A673 (cell line): ENCODE results near the gene ZSCAN20. TPM values are rescaled to one million over a fixed set of nuclear protein-coding genes. Genes with fewer than 3 reads are reported as not detected.

Experiments
- BruUV-seq: library from RNA; stranded (reverse); fragments of 400-500 nt; replicated peaks from 2 replicates; lab custom pipeline; 2021; lab: Mats Ljungman, UMichigan
- CTCF ChIA-PET: fragments of 300-600 bp; sonication (Branson Sonifier 250); formaldehyde crosslinking; loops from one replicate; lab custom pipeline; 2022; ENCODE audit warnings: antibody characterized with exemption; lab: Charles Lee
- POLR2A ChIA-PET: fragments of 300-600 bp; sonication (Branson Sonifier 250); formaldehyde crosslinking; loops from one replicate; lab custom pipeline; 2022; ENCODE audit warnings: antibody characterized with exemption; ENCODE audit not compliant: low non-redundant PET; lab: Charles Lee
- DNase-seq: peaks from one replicate; pipeline ENCODE4 v3.0.0-alpha.2; 2015; ENCODE audit warnings: low spot score
- H3K27ac ChIP-seq: fragments of 200-600 bp; sonication (generic); 2 replicates; pipeline ENCODE4 v1.5.1; 2016; ENCODE audit warnings: mixed run types, low read depth, mild to moderate bottlenecking, mixed read lengths, antibody characterized with exemption, low read length; ENCODE audit not compliant: poor library complexity, severe bottlenecking
- H3K27me3 ChIP-seq: fragments of 200-600 bp; sonication (generic); replicated peaks from 2 replicates; pipeline ENCODE4 v1.6.1; 2017; ENCODE audit warnings: mixed run types, low read depth, mild to moderate bottlenecking, mixed read lengths, antibody characterized with exemption, low read length; ENCODE audit not compliant: insufficient read depth, poor library complexity
- H3K36me3 ChIP-seq: fragments of 200-600 bp; sonication (generic); 2 replicates; pipeline ENCODE4 v1.6.1; 2016; ENCODE audit warnings: mixed run types, mild to moderate bottlenecking, mixed read lengths, antibody characterized with exemption, low read length; ENCODE audit not compliant: insufficient read depth, poor library complexity, severe bottlenecking
- H3K4me1 ChIP-seq: fragments of 200-600 bp; sonication (generic); 2 replicates; pipeline ENCODE4 v1.6.1; 2017; ENCODE audit warnings: mixed run types, mild to moderate bottlenecking, mixed read lengths, antibody characterized with exemption, low read length; ENCODE audit not compliant: insufficient read depth, poor library complexity, severe bottlenecking
- H3K4me3 ChIP-seq: fragments of 200-600 bp; sonication (generic); 2 replicates; pipeline ENCODE4 v1.5.1; 2016; ENCODE audit warnings: low read depth, mixed run types, mild to moderate bottlenecking, mixed read lengths, low read length; ENCODE audit not compliant: poor library complexity, severe bottlenecking
- H3K9me3 ChIP-seq: fragments of 200-600 bp; sonication (generic); 2 replicates; pipeline ENCODE4 v1.6.1; 2016; ENCODE audit warnings: mixed run types, low read depth, mild to moderate bottlenecking, mixed read lengths, antibody characterized with exemption, low read length; ENCODE audit not compliant: poor library complexity, severe bottlenecking
- EZH2 ChIP-seq: fragments of 200-600 bp; sonication (generic); IDR thresholded peaks from 2 replicates; pipeline ENCODE4 v1.6.1; 2017; ENCODE audit warnings: borderline replicate concordance, low read depth, mild to moderate bottlenecking, mixed read lengths, antibody characterized with exemption, low read length; ENCODE audit not compliant: poor library complexity, severe bottlenecking
- intact Hi-C: fragments of 100-400 bp; cut with micrococcal nuclease; formaldehyde crosslinking; loops from one replicate; pipeline ENCODE4 v1.10.0; 2022; ENCODE audit not compliant: unreplicated experiment
- total RNA-seq: library from RNA; stranded (reverse); gene quantifications from 2 replicates; pipeline ENCODE4 v1.2.3, GENCODE V29; 2021
- TF ChIP-seq, protein P1 (sequence below): fragments of 300-800, 200-600 bp; sonication (generic); conservative IDR thresholded peaks from 2 replicates; pipeline ENCODE4 v1.5.1; 2017; ENCODE audit warnings: low read depth, mild to moderate bottlenecking, antibody characterized with exemption, low read length, moderate library complexity, mixed read lengths

The ZSCAN20 gene
- total RNA-seq, 1 experiment from 2014 or later, result 4.5 TPM

DNA sequence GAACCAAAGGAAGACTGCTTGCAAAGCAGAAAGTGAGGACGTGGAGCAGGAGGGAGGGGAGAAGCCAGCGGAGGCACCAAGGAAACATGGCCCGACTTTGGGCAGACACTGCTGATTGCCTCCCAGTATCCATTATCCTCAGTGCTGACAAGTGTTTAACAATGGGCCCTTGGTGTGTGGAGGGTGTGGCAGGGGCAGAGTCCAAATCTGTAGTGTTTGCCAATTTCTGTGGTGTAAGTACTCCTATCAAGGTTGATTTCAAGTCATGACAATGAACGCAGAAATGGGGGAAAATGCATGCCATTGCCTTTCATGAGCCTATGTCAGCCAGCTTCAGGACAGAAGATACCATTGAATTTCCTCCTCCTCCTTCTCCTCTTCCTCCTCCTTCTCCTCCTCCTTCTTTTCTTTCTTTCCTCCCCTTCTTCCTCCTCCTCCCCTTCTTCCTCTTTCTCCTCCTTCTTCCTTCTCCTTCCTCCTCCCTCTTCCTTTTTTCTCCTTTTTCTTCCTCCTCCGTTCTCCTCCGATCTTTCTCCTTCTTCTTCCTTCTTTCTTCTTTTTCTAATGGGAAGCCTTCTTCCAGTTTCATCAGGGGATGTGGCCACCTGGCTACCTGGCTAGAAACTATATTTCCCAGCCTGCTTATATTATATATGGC lies 31.2 kb upstream of the ZSCAN20 start:
- Histone ChIP-seq H3K36me3 (no peaks in the 10 kb centered on the region), H3K4me1 (peaks cover 29% of the 10 kb centered on the region), H3K27me3 (no peaks in the 10 kb centered on the region), H3K4me3 (no peak overlapping the region), H3K27ac (no peak overlapping the region), H3K9me3 (no peaks in the 10 kb centered on the region)
- intact Hi-C loops, result no loop called here
- DNase-seq, result no peak
- CTCF ChIA-PET, result no interaction called here
- TF ChIP-seq EZH2, result no peak
- TF ChIP-seq, protein P1, sequence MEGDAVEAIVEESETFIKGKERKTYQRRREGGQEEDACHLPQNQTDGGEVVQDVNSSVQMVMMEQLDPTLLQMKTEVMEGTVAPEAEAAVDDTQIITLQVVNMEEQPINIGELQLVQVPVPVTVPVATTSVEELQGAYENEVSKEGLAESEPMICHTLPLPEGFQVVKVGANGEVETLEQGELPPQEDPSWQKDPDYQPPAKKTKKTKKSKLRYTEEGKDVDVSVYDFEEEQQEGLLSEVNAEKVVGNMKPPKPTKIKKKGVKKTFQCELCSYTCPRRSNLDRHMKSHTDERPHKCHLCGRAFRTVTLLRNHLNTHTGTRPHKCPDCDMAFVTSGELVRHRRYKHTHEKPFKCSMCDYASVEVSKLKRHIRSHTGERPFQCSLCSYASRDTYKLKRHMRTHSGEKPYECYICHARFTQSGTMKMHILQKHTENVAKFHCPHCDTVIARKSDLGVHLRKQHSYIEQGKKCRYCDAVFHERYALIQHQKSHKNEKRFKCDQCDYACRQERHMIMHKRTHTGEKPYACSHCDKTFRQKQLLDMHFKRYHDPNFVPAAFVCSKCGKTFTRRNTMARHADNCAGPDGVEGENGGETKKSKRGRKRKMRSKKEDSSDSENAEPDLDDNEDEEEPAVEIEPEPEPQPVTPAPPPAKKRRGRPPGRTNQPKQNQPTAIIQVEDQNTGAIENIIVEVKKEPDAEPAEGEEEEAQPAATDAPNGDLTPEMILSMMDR, result no peak
- no TSS peak for BruUV-seq
- POLR2A ChIA-PET, result no interaction called here

DNA sequence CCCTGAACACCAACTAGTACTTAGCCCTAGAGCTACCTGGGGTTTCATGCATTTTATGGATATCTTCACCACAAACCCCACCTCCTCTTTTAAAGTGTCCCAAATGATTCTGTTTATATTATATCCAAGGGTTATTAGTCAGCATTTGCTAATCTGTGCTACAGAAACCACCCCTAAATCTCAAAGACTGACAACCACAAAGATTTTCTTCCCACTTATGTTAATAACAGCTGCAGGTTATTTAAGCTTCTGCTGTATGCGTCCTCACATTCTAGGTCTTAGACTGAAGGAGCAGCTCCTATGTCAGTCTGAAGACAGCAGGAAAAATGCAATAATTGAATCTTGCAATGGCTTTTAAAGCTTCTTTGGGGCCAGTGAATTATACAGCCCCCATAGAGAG lies 30.3 kb upstream of the ZSCAN20 start:
- H3K36me3 ChIP-seq, result no peaks in the 10 kb centered on the region
- peaks cover 27% of the 10 kb centered on the region for H3K4me1 ChIP-seq
- no peak for DNase-seq
- POLR2A ChIA-PET, result no interaction called here
- H3K27ac ChIP-seq, result no peak overlapping the region
- CTCF ChIA-PET, result interaction anchor here (0.5 kb wide), 1 partner anchor 14 kb away, joined by 7 read pairs; no protein-coding TSS in a partner anchor
- no peak for TF ChIP-seq EZH2
- TF ChIP-seq, protein P1, result no peak
- no peak overlapping the region for H3K4me3 ChIP-seq
- BruUV-seq, result no TSS peak
- no peaks in the 10 kb centered on the region for H3K27me3 ChIP-seq
- H3K9me3 ChIP-seq, result no peaks in the 10 kb centered on the region
- intact Hi-C loops, result no loop called here

DNA sequence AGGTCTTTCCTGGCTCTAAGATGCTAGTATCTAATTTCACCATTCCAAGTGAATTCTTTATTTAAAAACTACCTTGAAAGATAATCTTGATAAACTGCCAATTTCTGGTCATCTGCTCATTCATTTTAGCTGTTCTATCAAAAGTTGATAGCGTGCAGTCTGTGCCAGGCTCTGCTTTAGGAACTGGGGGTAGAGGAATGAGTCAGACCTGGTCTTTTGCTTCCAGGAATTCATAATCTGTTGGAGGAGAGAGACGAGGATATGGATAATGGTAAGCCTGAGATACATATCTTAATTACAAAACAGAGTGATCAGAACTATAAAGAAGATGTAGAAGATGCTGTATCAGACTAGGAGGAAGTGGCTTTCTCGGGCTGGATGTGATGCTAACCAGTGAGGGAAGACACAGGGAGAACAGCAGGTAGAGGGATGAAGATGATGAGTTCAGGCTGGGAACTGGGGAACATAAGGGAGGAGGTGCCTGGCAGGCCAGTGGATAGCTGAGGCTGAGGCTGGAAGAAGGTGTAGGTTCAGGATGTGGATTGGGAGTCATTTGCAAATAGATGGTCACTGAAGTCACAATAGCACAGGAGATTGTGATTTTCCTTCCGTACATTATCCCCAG lies 29.3 kb upstream of the ZSCAN20 start:
- H3K4me1 ChIP-seq, result peaks cover 27% of the 10 kb centered on the region
- no peak overlapping the region for H3K4me3 ChIP-seq
- no TSS peak for BruUV-seq
- no peak overlapping the region for H3K27ac ChIP-seq
- DNase-seq, result no peak
- no peak for TF ChIP-seq EZH2
- TF ChIP-seq, protein P1, result no peak
- POLR2A ChIA-PET, result no interaction called here
- H3K27me3 ChIP-seq, result no peaks in the 10 kb centered on the region
- no peaks in the 10 kb centered on the region for H3K36me3 ChIP-seq
- no peaks in the 10 kb centered on the region for H3K9me3 ChIP-seq
- CTCF ChIA-PET, result interaction anchor here (1.2 kb wide), 1 partner anchor 13 kb away, joined by 3 read pairs; no protein-coding TSS in a partner anchor
- intact Hi-C loops, result no loop called here
